GM12874 (cell line): Measurements from ENCODE around the gene MON1A.

ENCODE experiments used
- TF ChIP-seq, protein P1 (sequence below): IDR thresholded peaks from 2 replicates; pipeline ENCODE4 v1.5.1; 2011; ENCODE audit warnings: low read depth, mild to moderate bottlenecking, control low read depth, low read length, moderate library complexity; ENCODE audit not compliant: insufficient read depth

Gene MON1A, protein sequence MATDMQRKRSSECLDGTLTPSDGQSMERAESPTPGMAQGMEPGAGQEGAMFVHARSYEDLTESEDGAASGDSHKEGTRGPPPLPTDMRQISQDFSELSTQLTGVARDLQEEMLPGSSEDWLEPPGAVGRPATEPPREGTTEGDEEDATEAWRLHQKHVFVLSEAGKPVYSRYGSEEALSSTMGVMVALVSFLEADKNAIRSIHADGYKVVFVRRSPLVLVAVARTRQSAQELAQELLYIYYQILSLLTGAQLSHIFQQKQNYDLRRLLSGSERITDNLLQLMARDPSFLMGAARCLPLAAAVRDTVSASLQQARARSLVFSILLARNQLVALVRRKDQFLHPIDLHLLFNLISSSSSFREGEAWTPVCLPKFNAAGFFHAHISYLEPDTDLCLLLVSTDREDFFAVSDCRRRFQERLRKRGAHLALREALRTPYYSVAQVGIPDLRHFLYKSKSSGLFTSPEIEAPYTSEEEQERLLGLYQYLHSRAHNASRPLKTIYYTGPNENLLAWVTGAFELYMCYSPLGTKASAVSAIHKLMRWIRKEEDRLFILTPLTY

DNA sequence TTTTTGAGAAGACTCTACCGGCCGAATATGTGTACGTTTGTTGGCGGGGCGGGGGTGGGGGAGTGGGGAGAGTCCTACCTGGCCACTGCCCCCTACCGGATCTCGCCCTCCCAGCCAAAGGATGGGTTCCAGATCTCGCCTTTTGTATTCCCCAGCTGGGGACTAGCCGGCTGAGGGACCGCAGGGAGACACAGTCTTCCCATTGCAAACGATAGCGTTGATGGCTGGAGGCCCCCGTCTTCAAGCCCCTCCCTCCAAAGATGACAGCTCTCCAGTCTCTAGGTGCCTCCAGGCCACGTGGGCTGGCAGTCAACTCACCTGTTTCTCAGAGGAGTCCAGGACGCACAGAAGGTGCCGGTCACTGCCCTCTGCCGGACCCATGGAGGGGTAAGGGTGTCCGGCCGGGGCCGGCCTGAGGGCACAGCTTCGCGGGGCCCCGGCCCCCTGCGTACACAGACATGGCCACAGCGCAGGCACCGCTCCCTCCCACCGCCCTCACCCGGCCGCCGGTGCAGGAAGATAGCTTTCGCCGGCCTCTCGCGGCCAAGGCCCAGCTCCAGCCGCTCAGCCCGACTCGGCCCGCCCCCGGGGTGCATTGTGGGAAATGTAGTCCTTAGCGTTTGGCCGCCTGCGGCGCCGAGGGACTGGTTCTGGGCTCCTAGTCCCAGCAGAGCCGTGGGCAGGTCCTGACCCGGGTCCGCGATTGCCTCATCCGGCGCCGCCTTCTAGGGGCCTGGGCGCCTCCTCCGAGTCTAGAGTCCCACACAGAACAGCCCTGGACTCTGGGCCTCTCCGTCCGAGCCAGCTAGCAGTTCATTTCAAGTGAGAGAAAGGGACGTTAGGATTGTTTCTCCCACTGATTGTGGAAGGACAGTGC, at the start of gene MON1A:
TSS of gene MON1A (minus strand) at position 521 of the 877 bp plus-strand sequence. CDS start 16,465 bp downstream, outside the sequence.
- TF ChIP-seq, protein P1, sequence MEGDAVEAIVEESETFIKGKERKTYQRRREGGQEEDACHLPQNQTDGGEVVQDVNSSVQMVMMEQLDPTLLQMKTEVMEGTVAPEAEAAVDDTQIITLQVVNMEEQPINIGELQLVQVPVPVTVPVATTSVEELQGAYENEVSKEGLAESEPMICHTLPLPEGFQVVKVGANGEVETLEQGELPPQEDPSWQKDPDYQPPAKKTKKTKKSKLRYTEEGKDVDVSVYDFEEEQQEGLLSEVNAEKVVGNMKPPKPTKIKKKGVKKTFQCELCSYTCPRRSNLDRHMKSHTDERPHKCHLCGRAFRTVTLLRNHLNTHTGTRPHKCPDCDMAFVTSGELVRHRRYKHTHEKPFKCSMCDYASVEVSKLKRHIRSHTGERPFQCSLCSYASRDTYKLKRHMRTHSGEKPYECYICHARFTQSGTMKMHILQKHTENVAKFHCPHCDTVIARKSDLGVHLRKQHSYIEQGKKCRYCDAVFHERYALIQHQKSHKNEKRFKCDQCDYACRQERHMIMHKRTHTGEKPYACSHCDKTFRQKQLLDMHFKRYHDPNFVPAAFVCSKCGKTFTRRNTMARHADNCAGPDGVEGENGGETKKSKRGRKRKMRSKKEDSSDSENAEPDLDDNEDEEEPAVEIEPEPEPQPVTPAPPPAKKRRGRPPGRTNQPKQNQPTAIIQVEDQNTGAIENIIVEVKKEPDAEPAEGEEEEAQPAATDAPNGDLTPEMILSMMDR, result peak; percentile 31

DNA sequence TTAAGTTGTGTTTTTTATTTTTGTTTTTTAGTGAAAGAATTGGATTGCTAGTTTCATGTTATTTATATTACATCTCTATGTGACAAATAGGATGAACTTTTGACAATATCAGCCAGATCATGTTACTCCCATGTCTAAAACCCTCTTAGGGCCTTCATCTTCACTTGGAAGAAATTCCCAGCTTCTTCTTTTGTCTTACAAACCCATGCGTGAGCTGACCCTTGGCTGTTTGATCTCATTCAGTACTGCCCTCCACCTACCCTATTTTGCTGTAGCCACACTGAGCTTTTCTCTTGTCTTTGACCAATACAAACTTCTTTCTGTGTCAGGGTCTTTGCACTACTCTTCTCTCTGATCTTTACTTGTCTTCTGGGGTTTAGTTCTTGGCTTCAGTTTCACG, 47.3 kb upstream of the MON1A start:
- TF ChIP-seq, protein P1, result no peak

DNA sequence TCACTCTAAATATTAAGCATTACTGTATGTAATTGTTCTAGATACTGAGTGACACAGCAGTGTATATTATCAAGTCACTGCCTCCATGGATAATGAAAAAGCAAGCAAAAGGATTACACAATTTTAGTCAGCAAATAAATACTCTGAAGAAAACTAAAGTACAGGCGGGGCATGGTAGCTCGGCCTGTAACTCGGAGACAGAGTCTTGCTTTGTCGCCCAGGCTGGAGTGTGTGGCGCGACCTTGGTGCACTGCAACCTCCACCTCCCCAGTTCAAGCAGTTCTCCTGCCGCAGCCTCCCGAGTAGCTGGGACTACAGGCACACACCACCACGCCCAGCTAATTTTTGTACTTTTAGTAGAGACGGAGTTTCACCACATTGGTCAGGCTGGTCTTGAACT, 43.0 kb upstream of the MON1A start:
- TF ChIP-seq, protein P1, result no peak

GRCh38 chr3:49968346-49968745, 38.7 kb upstream of the MON1A start:
- TF ChIP-seq, protein P1, result no peak

- TF ChIP-seq, protein P1, result no peak
These were observed 37.7 kb upstream of the MON1A start for GRCh38 chr3:49967291-49967690.

GRCh38 chr3:49966233-49966942, 36.8 kb upstream of the MON1A start:
- TF ChIP-seq, protein P1, result no peak
